ENCODE measurements around the gene CNGA3. TPM values are rescaled to one million over a fixed set of nuclear protein-coding genes. Genes with fewer than 3 reads are reported as not detected.

CNGA3 gene
- total RNA-seq, 2 donors from 2014 or later, result not detected

DNA sequence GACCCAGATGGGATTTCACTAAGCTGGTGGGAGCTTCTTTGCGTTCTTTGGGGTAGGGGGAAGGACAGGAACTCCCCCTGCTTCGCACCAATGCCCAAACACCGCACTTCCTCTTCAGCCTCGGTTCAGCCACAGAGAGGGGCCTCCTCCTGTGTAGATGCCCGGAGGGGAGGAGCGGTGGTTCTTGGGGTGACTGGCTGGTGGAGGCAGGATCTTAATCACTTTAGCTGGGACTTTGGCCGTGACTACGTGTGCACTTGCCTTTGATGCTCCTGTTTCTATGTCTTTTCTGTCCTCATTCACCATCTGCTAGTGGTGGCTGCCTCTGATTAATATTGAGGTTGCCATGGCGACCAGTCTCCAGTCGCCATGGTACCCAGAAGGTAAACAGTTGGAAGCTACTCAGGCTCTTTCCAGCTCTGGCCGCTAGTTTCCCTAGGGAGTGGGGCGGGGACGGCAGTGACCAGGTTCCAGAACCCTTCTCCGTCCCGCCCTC is 1.9 kb downstream of the CNGA3 start:
- no peak overlapping the region for H3K27ac Mint-ChIP-seq
- H3K4me1 Mint-ChIP-seq, result no peaks in the 10 kb centered on the region
- H3K4me3 Mint-ChIP-seq, result no peak overlapping the region
- H3K36me3 Mint-ChIP-seq (ENCODE audit: low read depth), result no peaks in the 10 kb centered on the region
- peaks cover 58% of the 10 kb centered on the region for H3K27me3 Mint-ChIP-seq
- no peaks in the 10 kb centered on the region for H3K9me3 Mint-ChIP-seq
- ATAC-seq (replicated peaks), result no peak

DNA sequence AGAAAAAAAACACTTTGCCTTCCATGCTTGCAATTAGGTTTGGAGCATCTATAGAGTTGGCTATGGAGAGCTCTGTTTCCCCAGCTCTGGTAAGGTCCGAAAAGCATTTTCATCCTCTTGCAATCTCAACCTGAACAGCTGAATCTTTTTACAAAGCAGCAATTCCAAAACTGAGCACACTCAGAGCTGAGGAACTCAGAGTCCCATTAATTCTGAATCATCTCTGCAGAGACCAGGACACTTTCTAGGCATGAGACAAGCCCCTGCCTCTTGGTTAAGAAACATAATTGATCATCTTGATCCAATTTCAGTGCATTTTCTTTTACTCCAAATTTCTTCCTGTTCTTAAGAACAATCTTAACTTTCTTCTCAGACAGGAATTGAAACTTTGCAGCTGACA is 4.2 kb downstream of the CNGA3 start:
- Mint-ChIP-seq H3K27me3 (peaks cover 38% of the 10 kb centered on the region), H3K27ac (no peak overlapping the region), H3K4me1 (no peaks in the 10 kb centered on the region), H3K36me3 (ENCODE audit: low read depth) (no peaks in the 10 kb centered on the region), H3K4me3 (no peak overlapping the region), H3K9me3 (no peaks in the 10 kb centered on the region)
- no peak for ATAC-seq (replicated peaks)

DNA sequence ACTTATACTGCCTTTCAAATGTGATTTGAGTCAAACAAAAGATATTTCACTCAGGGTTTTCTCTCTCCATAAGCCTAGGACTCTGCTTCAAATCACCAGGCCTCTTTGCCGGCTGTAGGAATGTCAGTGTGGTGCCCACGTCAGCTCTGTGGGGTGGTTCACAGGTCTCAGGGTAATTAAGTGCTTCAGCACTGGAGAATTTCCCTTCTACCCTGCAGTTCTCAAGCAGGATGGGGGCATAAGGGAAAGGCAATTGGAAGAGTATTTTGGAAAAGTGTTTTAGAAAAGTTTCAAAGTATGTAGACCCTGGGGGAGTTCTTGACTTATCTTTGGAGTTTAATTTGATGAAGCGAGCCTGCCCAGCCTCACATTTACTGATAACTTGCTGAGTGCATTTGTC is 9.6 kb downstream of the CNGA3 start:
- Mint-ChIP-seq H3K27me3 (peaks cover 8% of the 10 kb centered on the region), H3K36me3 (ENCODE audit: low read depth) (no peaks in the 10 kb centered on the region), H3K9me3 (no peaks in the 10 kb centered on the region), H3K4me1 (no peaks in the 10 kb centered on the region), H3K27ac (no peak overlapping the region), H3K4me3 (no peak overlapping the region)
- ATAC-seq (replicated peaks), result no peak

DNA sequence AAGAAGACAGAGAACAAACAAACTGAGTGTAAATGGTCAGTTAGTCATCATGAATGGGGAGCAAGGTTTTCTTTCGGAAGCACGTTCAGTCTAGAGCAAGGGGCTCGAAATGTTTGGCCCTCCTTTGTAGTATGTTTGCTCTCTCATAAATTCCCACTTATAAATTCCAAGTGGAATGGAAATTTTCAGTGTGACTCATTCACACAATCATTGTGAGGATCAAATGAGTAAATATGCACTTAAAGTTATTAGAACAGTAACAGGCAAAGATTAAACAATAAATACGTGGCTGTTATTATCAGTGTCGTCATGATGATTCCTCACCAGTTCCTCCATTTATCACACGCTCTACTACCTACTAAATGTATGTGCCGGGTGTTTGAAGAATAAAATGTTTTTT is 10.5 kb downstream of the CNGA3 start:
- no peaks in the 10 kb centered on the region for H3K4me1 Mint-ChIP-seq
- peaks cover 8% of the 10 kb centered on the region for H3K27me3 Mint-ChIP-seq
- no peaks in the 10 kb centered on the region for H3K36me3 Mint-ChIP-seq (ENCODE audit: low read depth)
- no peak overlapping the region for H3K4me3 Mint-ChIP-seq
- H3K27ac Mint-ChIP-seq, result no peak overlapping the region
- no peak for ATAC-seq (replicated peaks)
- H3K9me3 Mint-ChIP-seq, result no peaks in the 10 kb centered on the region

DNA sequence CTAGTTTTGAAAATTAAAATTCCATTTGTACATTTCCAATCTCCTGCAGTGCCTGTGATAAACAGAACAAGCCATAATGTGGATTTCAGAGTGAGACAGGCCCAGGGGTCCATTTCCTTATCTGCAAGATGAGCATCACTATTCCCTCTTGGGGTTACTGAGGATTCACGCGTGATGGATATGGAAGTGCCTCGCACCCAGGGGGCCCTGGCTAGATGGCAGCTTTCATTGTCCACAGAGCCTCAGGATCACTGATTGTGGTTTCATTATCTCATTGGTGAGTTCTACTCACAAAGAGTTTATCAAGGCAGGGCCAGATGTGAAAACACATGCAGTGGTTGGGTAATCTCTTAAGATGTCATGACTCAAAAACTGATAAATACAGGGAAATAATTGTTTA is 11.6 kb downstream of the CNGA3 start:
- Mint-ChIP-seq H3K27me3 (peaks cover 8% of the 10 kb centered on the region), H3K9me3 (no peaks in the 10 kb centered on the region)
- no peak for ATAC-seq (replicated peaks)

DNA sequence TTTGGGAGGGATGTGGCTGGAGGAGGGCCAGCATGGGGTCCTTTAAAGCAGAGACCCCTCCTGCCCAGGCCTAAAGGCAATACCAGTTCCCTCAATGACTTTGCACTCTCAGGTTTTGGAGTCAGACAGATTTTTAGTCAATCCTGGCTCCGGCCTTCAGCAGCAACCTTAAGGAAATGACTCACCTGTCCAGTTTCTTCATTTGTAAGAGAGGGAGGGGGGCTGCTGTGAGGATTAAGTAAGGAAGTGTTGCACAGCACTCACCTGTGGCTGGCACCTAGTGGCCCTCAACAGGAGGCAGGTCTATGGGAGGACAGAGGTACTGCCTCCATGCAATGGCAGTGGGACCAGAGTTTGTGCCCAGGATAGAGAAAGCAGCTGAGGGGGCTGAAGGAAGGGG is 13.7 kb downstream of the CNGA3 start:
- H3K27me3 Mint-ChIP-seq, result peaks cover 11% of the 10 kb centered on the region
- no peak overlapping the region for H3K27ac Mint-ChIP-seq
- ATAC-seq (replicated peaks), result no peak
- no peaks in the 10 kb centered on the region for H3K9me3 Mint-ChIP-seq
- no peak overlapping the region for H3K4me3 Mint-ChIP-seq
- H3K36me3 Mint-ChIP-seq (ENCODE audit: low read depth), result no peaks in the 10 kb centered on the region
- H3K4me1 Mint-ChIP-seq, result no peaks in the 10 kb centered on the region

More for the DNA sequence above, 11.6 kb downstream of the CNGA3 start:
- H3K36me3 Mint-ChIP-seq (ENCODE audit: low read depth), result no peaks in the 10 kb centered on the region
- no peak overlapping the region for H3K4me3 Mint-ChIP-seq
- no peak overlapping the region for H3K27ac Mint-ChIP-seq
- no peaks in the 10 kb centered on the region for H3K4me1 Mint-ChIP-seq

DNA sequence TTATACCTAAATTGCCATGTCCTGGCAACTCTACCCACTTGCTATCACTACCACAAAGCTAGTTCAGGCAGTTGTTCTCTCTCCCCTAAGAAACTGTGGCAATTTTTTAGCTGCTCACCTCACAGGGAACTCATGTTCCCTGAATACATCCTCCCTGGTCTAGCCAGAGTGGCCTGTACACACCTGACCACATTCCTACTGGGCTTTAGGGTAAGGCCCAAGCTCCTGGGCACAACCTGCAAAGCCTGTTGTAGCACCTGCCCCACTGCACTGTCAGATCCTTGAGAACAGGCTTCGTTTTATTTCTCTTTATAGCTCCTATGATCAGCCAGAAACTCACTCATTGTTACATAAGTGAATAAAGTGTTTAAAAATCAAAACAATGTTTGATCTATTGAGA is 21.5 kb downstream of the CNGA3 start:
- Mint-ChIP-seq H3K4me1 (no peaks in the 10 kb centered on the region), H3K9me3 (no peaks in the 10 kb centered on the region), H3K4me3 (no peak overlapping the region), H3K27ac (no peak overlapping the region), H3K36me3 (ENCODE audit: low read depth) (no peaks in the 10 kb centered on the region), H3K27me3 (peaks cover 10% of the 10 kb centered on the region)
- ATAC-seq (replicated peaks), result no peak

DNA sequence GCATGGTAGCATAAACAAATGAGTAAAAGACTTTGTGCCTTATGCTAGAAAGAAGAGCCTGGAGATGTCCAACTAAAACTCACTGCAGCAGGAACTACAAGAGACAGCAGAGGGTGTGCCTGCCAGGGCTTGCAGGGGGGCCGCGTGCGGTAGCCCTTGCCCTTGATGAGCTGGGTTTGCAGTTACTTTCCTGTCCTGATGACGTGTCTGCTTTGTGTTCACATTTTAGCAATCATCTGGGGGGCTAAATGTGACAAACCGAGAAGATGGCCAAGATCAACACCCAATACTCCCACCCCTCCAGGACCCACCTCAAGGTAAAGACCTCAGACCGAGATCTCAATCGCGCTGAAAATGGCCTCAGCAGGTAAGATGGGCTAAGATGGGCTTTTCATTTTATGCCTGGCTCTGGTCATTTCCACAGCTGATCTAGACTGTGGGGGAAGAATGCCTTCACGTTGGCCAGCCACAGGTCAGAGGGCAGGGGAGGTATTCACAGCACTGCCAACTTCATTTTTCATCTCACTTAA is 23.5 kb downstream of the CNGA3 start:
- Mint-ChIP-seq H3K4me3 (no peak overlapping the region), H3K4me1 (no peaks in the 10 kb centered on the region), H3K9me3 (no peaks in the 10 kb centered on the region), H3K27ac (no peak overlapping the region), H3K27me3 (peaks cover 14% of the 10 kb centered on the region), H3K36me3 (ENCODE audit: low read depth) (no peaks in the 10 kb centered on the region)
- no peak for ATAC-seq (replicated peaks)

DNA sequence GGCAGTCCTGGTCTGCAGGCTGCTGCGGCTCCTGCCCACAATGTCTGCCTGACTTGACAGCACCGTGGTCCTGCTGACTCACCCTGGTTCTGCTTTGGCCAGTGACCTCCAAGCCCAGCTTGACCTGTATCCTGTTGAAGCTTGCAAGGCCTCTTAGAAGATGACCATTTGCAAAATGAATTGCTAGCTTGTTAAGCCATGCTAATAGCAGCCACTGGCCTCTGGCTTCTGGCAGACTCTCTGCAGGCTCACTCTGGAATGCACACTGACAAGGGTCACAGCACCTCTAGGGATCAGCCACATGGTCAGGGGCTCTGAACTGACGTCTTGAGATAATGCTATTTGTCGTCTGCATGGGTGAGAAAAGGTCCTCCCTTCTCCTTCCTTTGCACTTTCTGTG is 25.9 kb downstream of the CNGA3 start:
- H3K27me3 Mint-ChIP-seq, result peaks cover 30% of the 10 kb centered on the region
- H3K4me1 Mint-ChIP-seq, result no peaks in the 10 kb centered on the region
- no peaks in the 10 kb centered on the region for H3K9me3 Mint-ChIP-seq
- H3K36me3 Mint-ChIP-seq (ENCODE audit: low read depth), result no peaks in the 10 kb centered on the region
- H3K27ac Mint-ChIP-seq, result no peak overlapping the region
- no peak overlapping the region for H3K4me3 Mint-ChIP-seq
- ATAC-seq (replicated peaks), result no peak

DNA sequence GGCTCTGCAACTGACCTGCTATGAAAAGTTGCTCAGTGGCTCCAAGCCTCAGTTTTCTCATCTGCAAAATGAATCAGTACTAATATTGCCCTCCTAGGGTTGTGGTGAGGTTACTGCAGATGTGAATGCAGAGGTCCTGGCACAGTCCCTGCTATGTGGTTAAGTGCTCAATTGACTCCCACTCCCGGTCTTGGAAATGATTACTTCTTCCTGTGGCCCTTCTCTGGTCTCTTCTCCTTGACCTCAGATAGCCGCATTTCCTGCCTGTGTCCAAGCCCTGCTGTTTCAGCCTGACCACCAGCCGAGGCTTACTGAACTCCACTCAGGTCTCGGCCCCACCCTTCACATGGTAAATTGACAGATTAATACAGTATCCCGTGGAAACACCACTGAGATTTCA is 26.3 kb downstream of the CNGA3 start:
- no peak overlapping the region for H3K4me3 Mint-ChIP-seq
- H3K27ac Mint-ChIP-seq, result no peak overlapping the region
- no peaks in the 10 kb centered on the region for H3K9me3 Mint-ChIP-seq
- no peaks in the 10 kb centered on the region for H3K36me3 Mint-ChIP-seq (ENCODE audit: low read depth)
- H3K4me1 Mint-ChIP-seq, result no peaks in the 10 kb centered on the region
- no peak for ATAC-seq (replicated peaks)
- peaks cover 28% of the 10 kb centered on the region for H3K27me3 Mint-ChIP-seq

DNA sequence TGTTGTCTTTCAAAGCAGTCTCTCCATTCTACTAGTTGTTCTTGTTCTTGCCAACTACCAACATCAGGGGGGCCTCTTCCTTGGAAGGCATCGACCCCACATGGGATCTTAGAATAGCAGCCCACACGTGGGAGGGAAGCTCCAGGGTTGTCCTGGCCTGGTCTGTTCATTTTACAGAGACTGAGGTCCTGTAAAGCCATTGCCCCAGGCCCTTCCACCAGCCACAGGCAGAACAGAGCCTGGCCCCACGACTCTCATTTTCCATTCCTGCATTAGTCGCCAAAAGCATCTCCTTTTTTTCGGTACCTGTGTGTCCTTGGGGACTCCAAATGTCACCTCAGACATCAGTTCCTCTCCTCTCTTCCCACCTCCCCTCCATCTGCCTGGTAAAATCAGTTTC is 28.0 kb downstream of the CNGA3 start:
- Mint-ChIP-seq H3K27ac (no peak overlapping the region), H3K9me3 (no peaks in the 10 kb centered on the region), H3K27me3 (peaks cover 28% of the 10 kb centered on the region), H3K4me1 (no peaks in the 10 kb centered on the region), H3K36me3 (ENCODE audit: low read depth) (no peaks in the 10 kb centered on the region), H3K4me3 (no peak overlapping the region)
- no peak for ATAC-seq (replicated peaks)

DNA sequence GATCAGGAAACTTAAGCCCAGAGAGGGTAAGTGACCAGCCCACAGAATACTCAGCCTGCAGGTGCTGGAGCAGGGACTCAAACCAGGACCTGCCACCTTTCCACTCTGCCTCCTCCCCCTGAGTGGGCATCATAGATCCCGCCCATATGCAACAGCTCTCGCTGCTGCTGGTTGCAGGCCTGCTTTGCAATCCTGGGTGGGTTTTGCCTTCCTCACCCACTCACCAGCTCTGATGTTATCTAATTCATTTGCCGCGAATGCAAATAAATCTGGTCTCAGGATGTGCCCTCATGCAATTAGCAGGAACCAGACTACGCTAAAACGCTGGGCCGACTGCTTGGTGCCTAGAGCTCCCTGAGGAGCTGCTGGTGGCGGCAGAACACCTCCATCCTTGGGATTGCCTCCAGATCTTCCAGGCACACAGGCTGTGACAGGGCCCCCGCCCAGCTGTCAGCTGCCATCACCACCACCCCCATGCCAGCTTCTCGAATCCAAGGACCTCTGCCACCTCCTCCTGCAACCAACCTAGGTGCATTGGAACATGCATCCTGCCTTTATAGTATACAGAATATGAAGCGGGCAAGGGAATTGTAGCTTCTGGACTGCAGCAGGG is 28.8 kb downstream of the CNGA3 start:
- no peak overlapping the region for H3K27ac Mint-ChIP-seq
- no peaks in the 10 kb centered on the region for H3K9me3 Mint-ChIP-seq
- peaks cover 28% of the 10 kb centered on the region for H3K27me3 Mint-ChIP-seq
- H3K36me3 Mint-ChIP-seq (ENCODE audit: low read depth), result no peaks in the 10 kb centered on the region
- ATAC-seq (replicated peaks), result no peak
- no peak overlapping the region for H3K4me3 Mint-ChIP-seq
- H3K4me1 Mint-ChIP-seq, result no peaks in the 10 kb centered on the region

DNA sequence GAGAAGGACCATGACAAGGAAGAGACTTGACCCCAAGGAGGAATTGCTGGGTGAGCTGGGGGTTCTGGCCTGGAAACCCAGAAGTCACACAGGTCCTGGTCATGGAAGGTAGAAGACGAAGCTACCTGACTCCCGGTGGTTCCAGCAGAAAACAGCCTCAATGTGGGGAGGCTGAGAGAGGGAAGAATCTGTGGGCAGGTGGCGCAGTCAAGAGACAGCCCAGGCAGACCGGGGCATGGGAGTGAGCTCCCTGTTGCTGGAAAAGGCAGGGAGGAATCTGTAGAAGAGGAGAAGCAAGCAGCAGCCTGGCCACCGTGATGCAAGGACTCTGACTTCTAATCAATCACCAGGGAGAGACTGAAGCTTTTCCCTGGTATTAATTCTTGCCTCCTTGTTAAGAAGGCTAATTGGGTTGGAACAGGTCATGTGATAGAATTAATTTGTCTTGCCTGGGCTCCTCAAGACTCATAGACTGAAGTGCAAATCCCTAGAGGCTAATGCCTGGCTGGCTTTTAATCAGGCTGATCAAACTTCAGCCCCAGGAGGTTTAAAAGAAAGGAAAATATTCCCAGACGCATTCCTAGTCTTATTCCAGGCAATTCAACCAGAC is 30.1 kb downstream of the CNGA3 start:
- Mint-ChIP-seq H3K9me3 (no peaks in the 10 kb centered on the region), H3K36me3 (ENCODE audit: low read depth) (no peaks in the 10 kb centered on the region), H3K4me1 (no peaks in the 10 kb centered on the region), H3K4me3 (no peak overlapping the region), H3K27me3 (peaks cover 31% of the 10 kb centered on the region), H3K27ac (no peak overlapping the region)
- no peak for ATAC-seq (replicated peaks)

DNA sequence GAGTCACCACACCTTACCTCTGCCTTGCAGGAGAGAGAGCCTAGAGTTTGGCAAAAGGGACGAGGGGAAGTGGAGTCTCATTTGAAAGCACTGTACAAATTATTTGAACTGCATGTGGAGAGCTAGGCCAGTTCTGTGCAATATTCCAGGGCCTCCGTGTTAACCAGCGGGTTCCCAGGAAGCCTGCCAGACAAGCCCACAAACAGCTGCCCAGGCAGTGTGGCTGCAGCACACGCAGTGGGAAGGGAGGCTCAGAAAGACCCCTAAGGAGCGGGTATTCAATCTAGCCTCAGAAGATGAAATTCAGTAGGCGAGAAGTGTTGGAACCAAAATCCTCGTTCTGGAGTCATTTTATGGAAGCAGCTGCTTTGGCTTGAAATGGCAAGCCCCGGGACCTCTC is 30.7 kb downstream of the CNGA3 start:
- no peak for ATAC-seq (replicated peaks)
- Mint-ChIP-seq H3K9me3 (no peaks in the 10 kb centered on the region), H3K27me3 (peaks cover 37% of the 10 kb centered on the region)

DNA sequence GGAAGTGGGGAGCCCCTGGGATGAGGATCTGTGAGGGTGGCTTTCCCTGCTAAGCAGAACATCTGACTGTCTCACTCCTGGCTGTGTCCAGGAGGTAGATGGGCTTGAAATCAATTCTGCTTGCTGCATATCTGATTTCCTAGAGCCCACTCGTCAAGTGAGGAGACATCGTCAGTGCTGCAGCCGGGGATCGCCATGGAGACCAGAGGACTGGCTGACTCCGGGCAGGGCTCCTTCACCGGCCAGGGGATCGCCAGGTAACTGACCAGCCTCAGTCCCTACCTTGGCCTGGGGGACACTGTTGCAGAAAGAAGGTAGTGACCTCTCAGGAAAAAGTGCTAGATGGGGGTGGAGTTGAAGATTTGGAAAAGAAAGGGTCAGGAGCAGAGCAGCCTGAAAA is 31.3 kb downstream of the CNGA3 start:
- ATAC-seq (replicated peaks), result no peak
- Mint-ChIP-seq H3K4me1 (no peaks in the 10 kb centered on the region), H3K9me3 (no peaks in the 10 kb centered on the region), H3K36me3 (ENCODE audit: low read depth) (no peaks in the 10 kb centered on the region), H3K27ac (no peak overlapping the region), H3K27me3 (peaks cover 38% of the 10 kb centered on the region), H3K4me3 (no peak overlapping the region)

More for the DNA sequence above, 30.7 kb downstream of the CNGA3 start:
- Mint-ChIP-seq H3K4me1 (no peaks in the 10 kb centered on the region), H3K27ac (no peak overlapping the region), H3K36me3 (ENCODE audit: low read depth) (no peaks in the 10 kb centered on the region), H3K4me3 (no peak overlapping the region)
